Muscle of back (tissue), 11 donors: Measurements from ENCODE around the gene GPR137. TPM values are rescaled to one million over a fixed set of nuclear protein-coding genes. Genes with fewer than 3 reads are reported as not detected.

Source experiments
- DNase-seq, 3 donors: peaks; one replicate each; pipeline versions ENCODE4 v3.0.0 to v3.0.0-alpha.2; 2013
- polyA plus RNA-seq, 10 donors: library from polyadenylated mRNA; unstranded; fragments of 120-200 nt; gene quantifications; one replicate each; pipeline ENCODE4 v1.2.1, GENCODE V29; 2013; ENCODE audit not compliant: insufficient read length in 10 of 10

Gene GPR137
- polyA plus RNA-seq, 10 donors, result 14.3 to 23.3 (median 18.2) TPM

DNA sequence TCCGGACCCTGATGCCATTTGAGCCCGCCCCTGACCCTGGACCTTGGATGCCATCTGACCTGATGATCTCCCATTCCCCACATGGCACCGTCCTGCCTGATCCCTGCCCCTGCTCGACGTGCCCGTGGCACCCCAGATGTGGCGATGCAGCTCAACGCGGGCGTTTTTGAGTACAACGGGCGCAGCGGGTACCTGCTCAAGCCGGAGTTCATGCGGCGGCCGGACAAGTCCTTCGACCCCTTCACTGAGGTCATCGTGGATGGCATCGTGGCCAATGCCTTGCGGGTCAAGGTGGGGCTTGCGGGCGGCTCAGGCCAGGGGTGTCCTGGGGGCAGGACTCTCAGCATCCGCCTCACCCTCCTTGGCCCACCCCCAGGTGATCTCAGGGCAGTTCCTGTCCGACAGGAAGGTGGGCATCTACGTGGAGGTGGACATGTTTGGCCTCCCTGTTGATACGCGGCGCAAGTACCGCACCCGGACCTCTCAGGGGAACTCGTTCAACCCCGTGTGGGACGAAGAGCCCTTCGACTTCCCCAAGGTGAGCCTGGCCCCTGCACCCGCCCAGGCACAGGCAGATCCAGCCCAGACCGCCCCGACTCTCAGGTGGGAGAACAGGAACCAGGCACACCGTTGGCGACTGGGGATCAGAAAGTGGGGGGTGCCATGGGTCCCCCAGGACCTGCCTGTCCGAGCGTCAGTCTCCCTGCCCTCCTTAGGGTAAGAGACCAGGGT lies 23.2 kb upstream of the GPR137 start:
- DNase-seq, result no peak

DNA sequence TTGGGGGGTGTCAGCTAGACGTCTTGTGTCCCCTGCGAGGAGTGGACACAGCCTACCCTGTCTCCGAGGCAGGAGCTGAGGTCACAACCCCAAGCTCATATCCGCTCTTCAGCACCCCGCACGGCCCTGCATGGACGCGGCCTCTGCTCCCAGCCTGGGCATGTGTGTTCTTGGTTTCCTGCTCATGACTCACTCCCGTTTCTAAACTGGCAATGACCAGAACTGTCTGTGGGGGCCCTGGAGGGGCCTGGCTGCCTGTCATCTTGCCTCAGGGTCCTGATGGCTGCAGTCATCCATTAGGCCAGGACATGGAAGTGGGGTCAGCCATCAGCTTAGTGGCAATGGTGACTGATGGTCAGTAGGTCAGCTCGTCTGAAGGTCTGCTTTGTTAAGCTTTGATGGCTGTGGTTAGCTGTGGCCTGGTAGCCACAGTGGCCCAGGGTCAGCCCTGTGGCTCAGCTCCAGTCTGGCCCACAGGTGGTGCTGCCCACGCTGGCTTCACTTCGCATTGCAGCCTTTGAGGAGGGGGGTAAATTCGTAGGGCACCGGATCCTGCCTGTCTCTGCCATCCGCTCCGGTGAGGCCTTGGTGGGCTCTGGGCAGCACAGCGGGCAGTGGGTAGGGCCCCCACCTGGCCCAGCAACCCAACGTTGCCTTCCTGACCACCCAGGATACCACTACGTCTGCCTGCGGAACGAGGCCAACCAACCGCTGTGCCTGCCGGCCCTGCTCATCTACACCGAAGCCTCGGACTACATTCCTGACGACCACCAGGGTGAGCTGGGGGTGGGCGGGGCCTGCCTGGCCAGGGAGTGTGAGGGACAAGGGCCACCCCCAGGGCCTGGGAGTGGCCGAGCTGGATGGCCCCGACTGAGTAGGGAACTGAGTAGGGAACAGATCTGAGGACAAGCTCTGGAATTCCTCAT lies 22.4 kb upstream of the GPR137 start:
- DNase-seq, result no peak

DNA sequence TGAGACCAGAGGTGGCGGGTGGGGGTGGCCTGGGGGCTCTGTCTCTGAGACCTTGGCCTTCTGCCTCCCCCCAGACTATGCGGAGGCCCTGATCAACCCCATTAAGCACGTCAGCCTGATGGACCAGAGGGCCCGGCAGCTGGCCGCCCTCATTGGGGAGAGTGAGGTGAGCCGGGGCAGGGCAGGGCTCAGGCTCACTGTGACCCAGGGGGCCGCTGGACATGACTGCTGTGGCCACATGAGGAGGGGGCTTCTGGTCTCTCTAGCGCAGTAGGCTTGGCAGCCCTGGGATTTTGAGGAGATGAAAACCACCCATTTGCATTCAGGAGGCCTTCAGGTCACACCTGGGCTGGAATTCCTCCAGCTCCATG lies 21.7 kb upstream of the GPR137 start:
- no peak for DNase-seq

- no peak for DNase-seq
Measured at GRCh38 chr11:64264371-64264852, 21.2 kb upstream of the GPR137 start.

DNA sequence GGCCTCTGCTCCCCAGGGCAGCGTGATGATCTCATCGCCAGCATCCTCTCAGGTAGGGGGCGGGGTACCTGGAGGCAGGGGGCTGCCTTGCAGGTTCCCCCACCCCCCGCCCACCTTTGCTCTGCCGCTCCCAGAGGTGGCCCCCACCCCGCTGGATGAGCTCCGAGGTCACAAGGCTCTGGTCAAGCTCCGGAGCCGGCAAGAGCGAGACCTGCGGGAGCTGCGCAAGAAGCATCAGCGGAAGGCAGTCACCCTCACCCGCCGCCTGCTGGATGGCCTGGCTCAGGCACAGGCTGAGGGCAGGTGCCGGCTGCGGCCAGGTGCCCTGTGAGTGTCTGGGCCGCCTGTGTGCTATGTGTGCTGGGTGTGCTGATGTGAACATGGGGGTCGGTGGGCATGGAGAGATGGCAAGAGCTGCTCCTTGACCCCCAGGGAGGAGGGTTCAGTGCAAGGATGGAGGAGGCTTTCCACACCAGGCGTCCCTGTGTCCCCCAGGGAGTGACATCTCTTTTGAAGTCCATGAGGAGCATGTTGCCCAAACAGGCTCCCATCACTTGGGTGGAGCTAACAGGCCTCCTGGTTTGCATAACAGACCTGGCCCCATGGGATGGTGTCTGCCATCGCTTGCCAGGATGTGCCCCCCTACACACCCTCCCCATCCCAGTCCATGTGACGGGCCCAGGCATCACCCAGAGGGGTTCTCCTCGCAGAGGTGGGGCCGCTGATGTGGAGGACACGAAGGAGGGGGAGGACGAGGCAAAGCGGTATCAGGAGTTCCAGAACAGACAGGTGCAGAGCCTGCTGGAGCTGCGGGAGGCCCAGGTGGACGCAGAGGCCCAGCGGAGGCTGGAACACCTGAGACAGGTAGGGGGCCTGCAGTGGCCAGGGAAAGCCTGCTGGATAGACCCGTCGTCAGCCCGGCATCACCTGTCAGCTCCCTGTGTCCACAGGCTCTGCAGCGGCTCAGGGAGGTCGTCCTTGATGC lies 20.2 kb upstream of the GPR137 start:
- no peak for DNase-seq

DNA sequence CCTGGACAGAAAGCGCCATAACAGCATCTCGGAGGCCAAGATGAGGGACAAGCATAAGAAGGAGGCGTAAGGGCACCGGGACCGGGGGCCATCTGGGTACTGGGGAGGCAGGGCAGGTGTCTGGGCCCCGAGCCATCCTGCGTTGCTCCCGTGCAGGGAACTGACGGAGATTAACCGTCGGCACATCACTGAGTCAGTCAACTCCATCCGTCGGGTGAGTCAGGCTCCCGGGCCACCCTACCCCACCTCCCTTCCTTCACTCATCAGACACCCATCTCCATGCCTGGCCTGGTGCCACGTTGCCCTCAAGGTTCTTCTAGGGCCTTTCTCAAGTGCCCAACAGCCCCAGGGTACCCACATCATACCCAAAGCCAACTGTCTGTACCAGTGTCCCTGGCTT lies 19.3 kb upstream of the GPR137 start:
- no peak for DNase-seq

GRCh38 chr11:64267207-64267945 lies 18.3 kb upstream of the GPR137 start:
- DNase-seq, result no peak

DNA sequence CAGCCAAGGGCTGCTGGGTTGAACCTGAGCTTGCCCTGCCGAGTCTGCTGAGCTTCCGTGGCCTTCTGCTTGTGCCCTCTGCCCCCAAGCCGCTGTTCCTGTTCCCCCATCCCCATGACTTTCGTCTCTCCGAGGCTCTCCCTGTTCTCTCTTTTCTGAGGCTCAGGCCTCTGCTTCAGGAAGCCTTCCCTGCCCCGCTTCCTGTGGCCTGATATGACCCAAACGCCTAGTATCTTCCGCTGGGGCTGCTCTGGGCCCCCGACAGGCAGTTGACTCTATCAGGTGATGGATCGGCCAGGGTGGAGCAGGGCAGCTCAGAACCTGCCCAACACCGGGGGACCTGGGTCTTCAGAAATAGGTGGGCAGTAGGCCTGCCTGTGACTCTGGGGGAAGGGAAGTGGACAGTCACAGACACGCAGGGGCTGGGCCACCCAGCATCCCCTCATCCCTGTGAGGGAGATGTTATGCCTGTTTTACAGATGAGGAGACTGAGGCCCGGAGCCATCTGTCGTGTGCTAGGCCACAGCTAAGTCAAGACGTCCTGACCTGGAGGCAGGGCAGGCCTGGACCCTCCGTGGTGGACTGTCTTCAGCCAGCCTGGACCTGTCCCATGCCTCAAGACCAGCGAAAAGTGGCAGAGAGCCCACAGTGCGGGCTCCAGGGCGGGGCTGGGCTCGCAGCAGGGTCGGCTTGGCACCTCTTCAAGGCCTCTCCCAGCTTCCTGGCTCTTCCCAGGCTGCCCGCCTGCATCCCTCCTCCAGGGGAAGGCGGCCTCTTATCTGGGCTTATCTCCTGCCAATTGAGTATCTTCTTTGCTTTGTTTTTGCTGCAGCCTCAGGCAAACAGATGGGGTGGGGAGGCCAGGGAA lies 17.4 kb upstream of the GPR137 start:
- peak in 1 of 3 donors; percentile 69 for DNase-seq

- DNase-seq, result peak in 1 of 3 donors; percentile 72
Measured at GRCh38 chr11:64268893-64269539, 16.6 kb upstream of the GPR137 start.

DNA sequence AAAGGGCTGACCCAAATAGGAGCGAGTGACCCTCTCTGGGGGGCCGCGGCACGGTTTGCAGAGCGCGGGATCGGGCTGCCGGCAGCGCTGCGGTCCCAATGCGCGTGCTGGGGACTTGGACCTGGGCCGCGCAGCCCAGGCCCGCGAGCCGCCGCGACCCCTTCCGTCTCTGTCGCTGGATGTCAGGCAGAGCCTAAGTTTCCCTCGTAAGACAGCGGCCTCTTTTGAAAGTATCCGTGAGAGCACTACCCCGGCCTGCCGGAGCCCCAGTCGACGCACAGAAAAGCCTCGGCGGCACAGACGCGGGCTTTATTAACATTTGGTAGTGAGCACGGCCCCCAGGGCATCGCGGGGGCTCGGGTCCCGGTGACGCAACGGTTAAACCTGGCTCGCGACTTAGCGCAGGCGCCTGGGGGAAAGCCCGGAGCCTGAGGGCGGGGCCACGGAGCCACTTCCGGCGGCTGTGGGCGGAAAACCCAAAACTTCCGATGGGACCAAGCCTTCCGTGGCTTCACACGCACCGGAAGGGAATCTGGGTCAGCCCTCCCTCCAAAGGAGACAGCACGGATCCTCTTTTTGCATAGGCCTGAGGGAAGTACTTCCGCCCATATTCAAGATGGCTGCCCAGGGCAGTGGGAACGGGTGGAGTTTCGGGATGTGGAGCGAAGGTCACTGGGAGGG lies 16.0 kb upstream of the GPR137 start:
- DNase-seq, result peak; percentile 99 to 100 (median 100)

DNA sequence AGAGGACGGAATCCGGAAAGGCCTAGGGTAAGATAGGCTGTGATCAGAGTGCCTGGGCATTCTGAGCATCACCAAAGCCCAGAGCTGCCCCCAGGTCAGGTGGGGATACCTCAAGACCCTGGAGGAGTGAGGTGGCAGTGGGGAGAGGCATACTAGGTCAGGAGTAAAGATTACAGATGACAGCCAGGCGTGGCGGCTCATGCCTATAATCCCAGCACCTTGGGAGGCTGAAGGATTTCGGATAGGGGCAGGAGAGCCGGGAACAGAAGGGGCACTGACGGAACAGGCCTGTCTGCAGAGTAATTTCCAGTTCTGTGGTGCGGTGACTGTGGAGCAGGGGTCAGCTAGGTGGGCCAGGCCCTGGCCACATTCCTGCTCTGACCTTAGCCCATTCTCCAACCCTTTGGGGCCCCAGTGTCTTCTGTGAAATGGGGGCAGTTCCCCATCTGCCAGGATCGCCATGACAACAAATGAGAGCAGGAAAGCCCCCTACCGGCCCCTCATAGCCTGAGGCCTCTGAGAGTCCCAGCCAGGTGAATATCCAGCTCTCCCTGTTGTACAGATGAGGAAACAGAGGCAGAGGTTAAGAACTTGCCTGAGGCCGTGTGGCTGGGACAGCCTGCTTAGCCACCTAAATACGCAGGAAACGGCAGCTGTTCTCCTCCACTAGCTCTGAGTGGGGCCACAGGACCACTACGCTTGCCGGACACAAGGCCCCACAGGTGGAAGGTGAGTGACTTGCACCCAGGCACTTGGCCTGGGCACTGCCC lies 10.4 kb upstream of the GPR137 start:
- DNase-seq, result no peak

DNA sequence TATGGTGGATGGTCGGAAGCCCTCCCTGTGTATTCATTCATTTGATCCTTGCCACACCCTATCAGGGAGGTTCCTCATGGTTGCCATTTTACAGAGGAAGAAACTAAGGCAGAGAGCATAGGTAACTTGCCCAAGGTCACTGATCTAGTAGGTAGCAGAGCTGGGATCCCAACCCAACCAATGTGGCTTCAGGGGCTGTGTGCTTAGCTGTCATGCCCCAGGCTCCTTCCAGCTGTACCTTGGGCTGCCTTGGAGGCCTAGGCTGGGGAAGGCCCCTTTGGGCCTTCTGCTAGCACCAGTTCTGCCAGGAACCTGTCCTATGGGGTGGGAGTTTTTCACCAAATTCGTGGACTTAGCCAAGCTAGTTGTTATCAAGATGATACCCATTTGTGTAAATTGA lies 9.8 kb upstream of the GPR137 start:
- DNase-seq, result no peak

GRCh38 chr11:64276653-64277431 lies 8.8 kb upstream of the GPR137 start:
- no peak for DNase-seq

DNA sequence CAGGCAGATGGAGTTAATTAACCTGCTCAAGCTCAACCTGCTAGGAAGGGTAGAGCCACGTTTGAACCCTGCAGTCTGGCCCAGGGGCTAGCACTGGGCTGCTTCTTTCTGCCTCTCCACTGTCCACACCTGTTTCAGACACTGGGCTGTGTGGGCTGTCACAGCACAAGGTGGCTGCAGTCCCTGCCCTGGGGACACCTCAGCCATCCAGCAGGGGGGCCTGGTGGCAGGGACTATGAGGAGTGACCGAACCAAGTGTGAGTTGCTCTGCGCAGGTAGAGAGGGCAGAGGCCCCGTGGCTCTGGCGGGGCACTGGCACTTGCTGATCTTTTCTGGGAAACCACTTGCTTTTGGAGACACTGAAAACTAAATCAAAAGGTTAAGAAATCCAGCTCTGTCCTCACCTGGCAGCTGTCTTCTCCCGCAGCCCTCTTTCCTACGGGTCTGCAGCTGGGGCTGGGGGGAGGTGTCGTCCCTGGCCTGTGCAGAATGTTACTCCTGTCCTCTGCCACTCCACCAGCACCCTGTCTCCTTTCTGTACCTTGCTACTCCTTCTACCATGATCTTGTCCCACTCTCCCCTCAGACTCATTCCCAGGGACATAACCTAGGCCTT lies 7.0 kb upstream of the GPR137 start:
- DNase-seq, result no peak

- DNase-seq, result no peak
Measured at GRCh38 chr11:64281957-64282770, 3.5 kb upstream of the GPR137 start.

GRCh38 chr11:64283092-64283491 lies 2.6 kb upstream of the GPR137 start:
- DNase-seq, result no peak
